Right lobe of liver (tissue), 6 donors: ENCODE data around the gene KAZN. TPM values are rescaled to one million over a fixed set of nuclear protein-coding genes. Genes with fewer than 3 reads are reported as not detected.

Experiments
- ATAC-seq, 4 donors: fragments of 200-7000 bp; cut with Tn5 transposase; one replicate each; pipeline ENCODE4 v1.9.1; 2020; ENCODE audit warnings: mild to moderate bottlenecking in 4 of 4, moderate library complexity in 4 of 4
- DNase-seq, 3 donors: peaks; one replicate each; pipeline ENCODE4 v3.0.0-alpha.2; 2020
- H3K27ac ChIP-seq, 3 donors: fragments of 200-600 bp; one replicate each; pipeline ENCODE4 v1.8.0; 2022
- H3K27me3 ChIP-seq, 2 donors: fragments of 200-600 bp; one replicate each; pipeline ENCODE4 v1.8.0; 2022
- H3K36me3 ChIP-seq, 4 donors: fragments of 200-600 bp; sonication (generic) in 1 of 4; one replicate each; pipeline versions ENCODE4 v1.5.1 to v1.8.0; 2017 to 2022; ENCODE audit warnings: control low read depth in 1 of 4
- H3K4me1 ChIP-seq, 4 donors: fragments of 200-600 bp; sonication (generic) in 1 of 4; one replicate each; pipeline versions ENCODE4 v1.5.1 to v1.8.0; 2017 to 2022; ENCODE audit warnings: control low read depth in 1 of 4
- H3K4me3 ChIP-seq, 3 donors: fragments of 200-600 bp; one replicate each; pipeline ENCODE4 v1.8.0; 2022
- H3K9me3 ChIP-seq, 4 donors: fragments of 200-600 bp; sonication (generic) in 1 of 4; one replicate each; pipeline versions ENCODE4 v1.5.1 to v1.8.0; 2017 to 2022; ENCODE audit warnings: control low read depth in 1 of 4
- CTCF ChIP-seq, 4 donors: fragments of 200-600 bp in 3 of 4; fragments of 450-650 bp in 1 of 4; IDR thresholded peaks; one replicate each; pipeline versions ENCODE4 v1.5.1 to v1.8.0; 2016 to 2022; ENCODE audit warnings: antibody characterized with exemption in 4 of 4, mild to moderate bottlenecking in 2 of 4
- POLR2A ChIP-seq: fragments of 450-650 bp; IDR thresholded peaks from one replicate; pipeline ENCODE4 v1.6.1; 2017; ENCODE audit warnings: antibody characterized with exemption, mild to moderate bottlenecking
- WGBS: methylation state at CpG from one replicate; pipeline ENCODE4 v1.1.6; 2018; ENCODE audit warnings: low coverage, low lambda C conversion rate; ENCODE audit not compliant: insufficient coverage; ENCODE audit errors: missing lambda C conversion rate; 5-methylcytosine and 5-hydroxymethylcytosine counted together
- intact Hi-C, 2 donors: fragments of 100-400 bp; cut with DNase I; formaldehyde crosslinking; loops; one replicate each; pipeline versions ENCODE4 v1.11.2 to v1.14.1; 2022
- total RNA-seq, 6 experiments: library from RNA; depleted of rRNA in 2 of 6; stranded (reverse); fragments of >200 nt in 2 of 6; fragmentation: NEBNext Ultra II Directional in 3 of 6; extraction: Animal tissue kit (Norgen Biotek cat#: 25700) in 3 of 6; gene quantifications; one replicate each; pipeline versions ENCODE4 v1.1.0 to v1.2.4, GENCODE V29; 2016 to 2023
- donor health status: DM: no; HTN: yes; CAD: no.
- donor health status: DM: no; HTN: no; CAD: no.
- donor health status: DM: no; HTN: no; CAD: no.
- donor health status: DM: no; HTN: yes; CAD: no.
- donor health status: DM: no; HTN: yes; CAD: no.

KAZN gene
- total RNA-seq, 6 experiments from 2014 or later: 1.5 to 7.2 (median 2.7) TPM

- H3K4me1 ChIP-seq: no peaks in the 10 kb centered on the region
- intact Hi-C loops: no loop called here
Observed at GRCh38 chr1:14919289-14919688, 320.8 kb downstream of the KAZN start.

GRCh38 chr1:14919751-14920150, 321.3 kb downstream of the KAZN start:
- DNase-seq (no peak), ATAC-seq (no peak)
- no peak overlapping the region for H3K4me3 ChIP-seq
- no peaks in the 10 kb centered on the region for H3K36me3 ChIP-seq
- peaks cover 0 to 2% (median 0%) of the 10 kb centered on the region in 4 donors for H3K4me1 ChIP-seq
- H3K27ac ChIP-seq: no peak overlapping the region
- TF ChIP-seq POLR2A: no peak
- TF ChIP-seq CTCF (IDR thresholded peaks at IDR 0.05): no peak
- H3K9me3 ChIP-seq: no peaks in the 10 kb centered on the region
- peaks cover 0 to 5% of the 10 kb centered on the region in 2 donors for H3K27me3 ChIP-seq
- 37% methylated on average over 4 of the region's 5 CpGs for WGBS
- intact Hi-C loops: no loop called here

More at GRCh38 chr1:14919289-14919688, 320.8 kb downstream of the KAZN start:
- DNase-seq (no peak), ATAC-seq (no peak)
- Histone ChIP-seq H3K27me3 (peaks cover 0 to 3% of the 10 kb centered on the region in 2 donors), H3K27ac (no peak overlapping the region), H3K9me3 (no peaks in the 10 kb centered on the region), H3K36me3 (no peaks in the 10 kb centered on the region), H3K4me3 (no peak overlapping the region)
- no peak for TF ChIP-seq CTCF (IDR thresholded peaks at IDR 0.05)
- TF ChIP-seq POLR2A: no peak
- WGBS: no CpG with 5 or more reads among the region's 10 CpGs

DNA sequence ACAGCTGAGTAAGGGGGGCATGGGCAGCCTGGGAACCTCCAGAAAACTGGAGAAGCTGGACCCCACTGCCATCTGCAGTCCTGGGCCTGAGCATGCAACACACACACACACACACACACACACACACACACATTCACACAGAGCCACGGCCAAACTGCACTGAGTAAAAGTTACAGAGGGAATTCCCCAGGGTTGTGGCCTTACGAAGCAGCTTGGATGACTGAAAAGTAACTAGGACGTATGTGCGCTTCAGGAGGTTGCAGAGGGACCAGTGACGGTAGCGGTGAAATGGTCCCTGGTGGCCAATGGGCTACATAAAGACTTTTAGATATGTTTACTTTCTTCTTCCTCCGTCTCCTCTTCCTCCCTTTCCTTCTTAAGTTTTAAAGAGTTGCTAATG, 322.6 kb downstream of the KAZN start:
- Histone ChIP-seq H3K4me1 (peaks cover 0 to 9% (median 0%) of the 10 kb centered on the region in 4 donors), H3K27ac (no peak overlapping the region), H3K4me3 (no peak overlapping the region), H3K36me3 (no peaks in the 10 kb centered on the region), H3K9me3 (no peaks in the 10 kb centered on the region), H3K27me3 (peaks cover 0 to 13% of the 10 kb centered on the region in 2 donors)
- DNase-seq: no peak
- intact Hi-C loops: no loop called here
- TF ChIP-seq CTCF (IDR thresholded peaks at IDR 0.05) (no peak), POLR2A (no peak)
- peak in 1 of 4 donors; percentile 26 for ATAC-seq
- WGBS: 52% methylated on average over 6 of the region's 7 CpGs

DNA sequence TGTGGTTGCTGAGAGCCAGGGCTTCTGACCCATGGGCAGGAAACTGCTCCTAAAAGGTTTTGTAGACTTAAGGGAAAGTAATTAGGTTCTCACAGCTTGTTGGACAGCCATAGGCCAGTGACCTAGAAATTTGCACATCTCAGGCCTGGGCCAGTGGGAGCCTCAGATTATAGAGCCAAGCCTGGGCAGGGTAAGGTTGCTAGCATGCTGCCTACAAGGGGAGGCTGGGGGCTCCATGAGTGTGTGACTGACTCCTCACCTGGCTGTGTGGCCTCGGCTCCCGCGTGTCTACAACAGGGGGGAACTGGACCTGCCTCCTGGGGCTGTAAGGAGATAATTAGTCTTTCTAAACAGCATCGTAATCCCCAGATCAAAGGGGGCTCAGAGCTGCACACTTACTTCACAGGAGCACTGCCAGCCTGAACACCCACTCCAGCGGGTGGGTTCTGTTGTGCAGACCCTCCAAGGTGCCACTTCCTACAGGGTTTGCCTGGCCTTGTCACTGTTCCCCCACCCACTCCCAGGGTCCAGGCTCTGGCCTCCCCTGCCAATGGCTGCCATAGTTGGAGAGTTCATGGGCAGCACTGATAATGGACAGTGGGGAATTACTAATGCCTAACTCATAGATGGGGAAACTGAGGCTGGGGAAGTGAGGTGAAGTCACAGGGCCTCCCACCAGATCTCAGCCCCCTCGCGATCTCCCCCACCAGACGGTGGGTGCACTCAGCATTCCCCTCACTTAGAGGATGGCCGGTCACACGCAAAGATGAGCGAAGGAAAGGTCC, 324.6 kb downstream of the KAZN start:
- Histone ChIP-seq H3K27ac (no peak overlapping the region), H3K4me3 (no peak overlapping the region), H3K36me3 (no peaks in the 10 kb centered on the region), H3K4me1 (peaks cover 0 to 9% (median 0%) of the 10 kb centered on the region in 4 donors), H3K9me3 (no peaks in the 10 kb centered on the region), H3K27me3 (peaks cover 0 to 13% of the 10 kb centered on the region in 2 donors)
- DNase-seq (no peak), ATAC-seq (peak in 1 of 4 donors; percentile 14)
- no peak for TF ChIP-seq CTCF (IDR thresholded peaks at IDR 0.05)
- no peak for TF ChIP-seq POLR2A
- intact Hi-C loops: no loop called here
- WGBS: 77% methylated on average over 3 of the region's 11 CpGs
